ENCODE results near the gene SCIMP.
"Not testable (repeated sequence)": the region's sequence is repeated elsewhere in the genome, so short reads cannot be mapped to it uniquely, and the experiment has no call there.

The SCIMP gene

DNA sequence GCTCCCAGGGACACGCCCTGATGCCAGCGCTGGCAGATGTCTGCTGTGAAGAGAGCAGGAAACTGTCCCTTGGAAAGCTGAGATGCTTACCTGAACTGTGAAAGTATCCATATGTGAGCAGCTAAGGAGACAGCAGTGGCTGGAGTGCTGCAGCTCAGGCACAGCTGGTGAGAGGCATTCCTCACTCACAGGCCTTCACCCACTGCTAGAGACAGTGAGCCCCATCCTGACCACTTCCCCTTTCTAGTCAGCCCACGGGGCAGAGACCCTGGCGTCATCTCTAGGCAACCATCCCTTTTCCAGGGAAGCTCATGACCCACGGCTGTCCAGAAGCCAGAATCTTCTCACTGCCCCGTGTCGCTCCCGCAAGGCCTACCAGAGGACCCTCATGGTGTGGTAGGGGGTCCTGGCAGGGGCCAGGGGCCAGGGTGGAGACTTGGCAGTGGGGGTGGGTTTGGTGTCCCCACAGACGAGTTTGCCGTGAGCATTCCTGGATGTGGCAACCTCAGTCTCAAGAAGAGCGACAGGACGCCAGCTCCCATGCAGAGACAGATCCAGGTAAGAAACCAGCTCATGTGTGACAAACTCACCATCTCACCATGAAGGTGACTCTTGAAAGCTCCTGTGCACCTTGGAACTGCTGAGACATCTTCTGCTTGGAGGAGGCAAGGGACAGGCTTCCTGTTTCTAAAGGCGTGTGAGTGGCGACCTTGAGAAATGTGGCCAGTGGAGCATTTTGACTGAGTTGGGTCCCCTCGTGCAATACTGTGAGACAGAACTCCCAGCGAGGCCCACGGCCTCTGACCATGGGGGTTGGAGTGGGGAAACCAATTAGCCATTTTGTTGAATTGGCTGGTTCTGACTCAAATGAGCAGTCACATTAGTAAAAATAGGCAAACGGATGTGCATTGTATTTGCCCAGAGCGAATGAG lies at the start of gene SCIMP:
Gene SCIMP, minus strand, starts transcription at position 216 of the 932 bp plus-strand sequence. Its CDS starts 105 bp downstream, at position 111.
- in situ Hi-C loops (cut with MboI; ENCODE audit: low sequenced_read_pairs) = no loop called here

DNA sequence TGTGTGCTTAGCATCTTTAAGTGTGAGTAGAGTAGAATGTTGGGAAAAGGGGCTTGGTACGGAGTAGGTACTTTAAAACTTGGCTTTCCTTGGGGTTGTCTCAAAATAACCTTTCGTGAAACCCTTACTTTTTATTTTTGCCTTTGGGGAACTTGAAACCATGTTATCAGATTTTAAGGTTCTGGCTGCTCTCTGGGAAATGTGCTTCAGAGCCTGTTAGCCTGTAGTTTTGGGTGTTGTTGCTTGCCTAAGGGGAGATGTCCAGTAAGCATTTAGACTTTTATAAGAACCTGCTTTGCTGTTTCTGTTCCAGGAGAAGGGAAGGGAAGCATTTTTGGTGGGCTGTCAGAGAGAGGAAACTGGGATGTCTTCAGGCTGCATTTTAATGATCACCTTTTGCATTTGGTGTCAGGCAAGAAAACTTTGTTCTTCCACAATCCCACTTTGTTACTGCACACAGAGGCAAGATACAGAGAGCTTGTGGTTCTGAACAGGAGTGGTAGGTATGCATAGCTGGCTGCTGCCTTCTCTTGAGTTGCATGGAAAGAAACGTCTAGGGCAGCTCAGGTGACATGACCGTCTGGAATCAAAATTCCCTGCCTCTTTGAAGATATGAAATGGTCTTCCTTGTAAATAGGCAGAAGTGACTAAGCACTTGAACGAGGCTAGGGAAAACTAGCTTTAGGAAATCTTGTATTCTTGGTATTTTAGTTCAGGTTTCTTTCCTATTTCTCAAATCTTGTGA lies 49.1 kb upstream of the SCIMP start:
- in situ Hi-C loops (cut with MboI; ENCODE audit: low sequenced_read_pairs) = no loop called here

DNA sequence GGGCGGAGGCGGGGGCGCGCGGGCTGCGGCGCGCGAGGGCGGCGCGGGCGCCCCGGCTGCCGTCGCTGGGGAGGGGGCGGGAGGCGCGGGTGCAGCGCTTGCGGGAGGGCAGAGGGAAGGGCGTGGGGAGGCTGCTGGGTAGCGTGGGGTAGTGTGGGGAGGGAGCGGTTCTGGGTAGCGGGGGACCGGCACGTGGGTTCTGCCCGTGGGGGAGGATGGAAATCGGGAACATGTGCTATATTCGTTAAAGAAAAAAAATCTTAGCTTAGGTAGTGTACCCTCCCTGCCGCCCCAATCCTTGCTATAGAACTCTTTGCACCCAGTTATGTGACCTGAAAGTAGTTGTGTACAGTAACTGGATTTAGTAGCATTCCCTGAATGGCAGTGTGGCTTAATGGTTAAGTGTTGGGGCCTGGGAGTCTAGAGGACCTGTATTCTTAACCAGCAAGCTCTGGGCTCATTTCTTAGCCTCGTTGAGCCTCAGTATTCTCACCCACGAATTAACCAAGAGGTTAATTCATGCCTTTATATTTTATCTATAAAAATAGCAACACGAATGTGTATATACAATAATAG lies 48.1 kb upstream of the SCIMP start:
- in situ Hi-C loops (cut with MboI; ENCODE audit: low sequenced_read_pairs) = no loop called here

DNA sequence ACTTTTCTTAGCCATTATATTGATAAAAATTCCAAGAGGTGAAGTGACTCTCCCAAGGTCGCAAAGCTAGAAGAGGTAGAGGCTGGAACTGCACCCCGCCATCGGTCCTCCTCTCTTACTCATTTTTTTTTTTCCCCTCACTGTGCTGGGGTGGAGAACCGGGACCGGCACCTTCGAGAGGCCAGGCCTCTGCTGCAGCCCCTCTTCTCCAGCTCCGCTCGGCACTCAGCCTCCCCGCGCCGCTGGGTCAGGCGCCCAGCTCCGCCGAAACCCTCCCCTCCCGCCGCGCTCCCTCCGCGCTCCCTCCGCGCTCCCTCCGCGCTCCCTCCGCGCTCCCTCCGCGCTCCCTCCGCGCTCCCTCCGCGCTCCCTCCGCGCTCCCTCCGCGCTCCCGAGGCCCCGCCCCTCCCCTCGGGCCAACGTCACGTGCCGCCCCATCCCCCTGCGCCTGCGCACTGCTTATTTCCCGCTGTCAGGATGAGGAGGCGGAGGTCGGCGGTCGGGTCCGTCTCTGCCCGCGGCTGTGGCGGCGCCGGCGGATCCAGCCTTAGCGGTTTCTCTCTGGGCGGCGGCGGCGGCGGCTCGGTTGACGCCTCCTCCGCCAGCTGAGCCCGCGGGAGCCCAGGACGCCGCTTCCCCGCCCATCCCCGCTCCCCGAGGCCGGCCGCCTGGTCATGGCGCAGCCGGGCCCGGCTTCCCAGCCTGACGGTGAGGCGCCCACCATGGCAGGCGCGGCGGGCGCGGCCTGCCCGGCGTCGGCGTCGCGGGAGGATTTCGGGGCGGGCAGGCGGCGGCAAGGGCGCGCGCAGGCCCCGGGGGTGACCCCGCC lies 47.4 kb upstream of the SCIMP start, which contains the start of gene RABEP1:
Gene RABEP1, plus strand, starts transcription at position 471 of the 828 bp plus-strand sequence. Its CDS starts 203 bp downstream, at position 674.
- in situ Hi-C loops (cut with MboI; ENCODE audit: low sequenced_read_pairs) = no loop called here

DNA sequence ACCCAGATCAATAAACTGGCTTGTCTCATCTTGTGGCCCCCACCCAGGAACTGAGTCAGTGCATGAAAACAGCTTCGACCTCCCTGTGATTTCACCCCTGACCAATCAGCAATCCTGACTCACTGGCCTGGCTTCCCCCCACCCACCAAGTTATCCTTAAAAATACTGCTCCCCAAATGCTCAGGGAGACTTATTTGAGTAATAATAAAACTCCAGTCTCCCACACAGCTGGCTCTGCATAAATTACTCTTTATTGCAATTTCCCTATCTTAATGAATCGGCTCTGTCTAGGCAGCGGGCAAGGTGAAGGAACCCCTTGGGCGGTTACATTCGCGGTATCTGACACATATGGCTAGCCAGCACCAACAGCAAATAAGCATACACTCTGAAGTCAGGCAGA lies 37.7 kb upstream of the SCIMP start:
- in situ Hi-C loops (cut with MboI; ENCODE audit: low sequenced_read_pairs) = no loop called here

DNA sequence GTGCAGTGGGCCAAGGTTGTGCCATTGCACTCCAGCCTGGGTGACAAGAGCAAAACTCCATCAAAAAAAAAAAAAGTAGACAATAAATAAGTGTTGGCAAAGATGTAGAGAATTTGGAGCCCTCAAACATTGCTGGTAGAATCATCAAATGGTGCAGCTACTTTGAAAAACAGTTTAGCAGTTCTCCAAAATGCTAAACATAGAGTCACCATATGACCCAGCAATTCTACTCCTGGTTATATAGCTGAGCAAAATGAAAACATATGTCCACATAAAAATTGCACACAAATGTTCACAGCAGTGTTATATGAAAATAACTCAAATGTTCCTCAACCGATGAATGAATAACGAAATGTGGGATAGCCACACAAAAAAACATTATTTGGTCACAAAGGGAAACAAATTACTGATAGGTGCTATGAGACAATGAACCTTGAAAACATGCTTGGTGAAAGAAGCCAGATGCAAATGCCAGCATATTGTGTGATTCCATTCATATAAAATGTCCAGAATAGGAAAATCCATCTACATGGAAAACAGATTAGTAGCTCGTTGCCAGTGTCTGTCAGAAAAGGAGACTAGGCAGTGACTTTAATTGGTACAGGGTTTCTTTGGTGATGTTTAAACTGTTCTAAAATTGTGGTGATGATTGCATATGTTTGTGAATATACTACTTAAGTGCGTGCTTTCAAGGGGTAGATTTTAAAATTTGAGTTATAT lies 34.7 kb upstream of the SCIMP start:
- in situ Hi-C loops (cut with MboI; ENCODE audit: low sequenced_read_pairs) = no loop called here

DNA sequence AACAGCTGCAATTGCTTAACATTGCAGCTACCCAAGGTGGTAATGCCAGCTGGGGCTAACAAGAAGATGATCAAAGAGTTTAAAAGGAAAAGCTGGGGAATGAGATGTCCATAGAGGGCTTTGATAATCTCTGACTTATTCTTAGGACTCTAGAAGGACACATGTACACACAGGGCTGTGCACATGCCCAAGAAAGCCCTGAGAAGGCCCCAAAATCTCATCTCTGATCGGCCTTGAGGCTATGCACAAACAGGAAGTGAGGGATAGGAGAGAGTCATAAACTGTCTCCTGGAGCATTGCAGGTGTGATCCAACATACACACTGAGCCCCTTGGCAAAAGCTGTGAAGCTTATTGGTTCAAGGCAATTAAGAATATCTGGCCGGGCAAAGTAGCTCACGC lies 30.2 kb upstream of the SCIMP start:
- in situ Hi-C loops (cut with MboI; ENCODE audit: low sequenced_read_pairs) = no loop called here

DNA sequence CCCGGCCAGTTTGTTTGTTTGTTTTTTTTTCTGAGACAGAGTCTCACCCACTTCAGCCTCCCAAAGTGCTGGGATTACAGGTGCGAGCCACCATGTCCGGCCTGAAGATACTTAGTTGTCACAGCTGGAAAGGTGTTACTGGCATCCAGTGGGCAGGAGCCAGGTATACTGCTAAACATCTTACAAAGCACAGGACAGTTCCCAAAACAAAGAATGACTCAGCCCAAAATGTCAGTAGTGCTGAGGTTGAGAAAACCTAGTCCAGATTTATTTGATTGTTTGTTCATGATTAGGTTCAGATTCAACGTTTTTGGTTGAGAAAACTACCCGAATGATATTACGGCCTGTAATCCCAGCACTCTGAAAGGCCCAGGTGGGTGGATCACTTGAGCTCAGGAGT lies 28.8 kb upstream of the SCIMP start:
- in situ Hi-C loops (cut with MboI; ENCODE audit: low sequenced_read_pairs) = no loop called here

DNA sequence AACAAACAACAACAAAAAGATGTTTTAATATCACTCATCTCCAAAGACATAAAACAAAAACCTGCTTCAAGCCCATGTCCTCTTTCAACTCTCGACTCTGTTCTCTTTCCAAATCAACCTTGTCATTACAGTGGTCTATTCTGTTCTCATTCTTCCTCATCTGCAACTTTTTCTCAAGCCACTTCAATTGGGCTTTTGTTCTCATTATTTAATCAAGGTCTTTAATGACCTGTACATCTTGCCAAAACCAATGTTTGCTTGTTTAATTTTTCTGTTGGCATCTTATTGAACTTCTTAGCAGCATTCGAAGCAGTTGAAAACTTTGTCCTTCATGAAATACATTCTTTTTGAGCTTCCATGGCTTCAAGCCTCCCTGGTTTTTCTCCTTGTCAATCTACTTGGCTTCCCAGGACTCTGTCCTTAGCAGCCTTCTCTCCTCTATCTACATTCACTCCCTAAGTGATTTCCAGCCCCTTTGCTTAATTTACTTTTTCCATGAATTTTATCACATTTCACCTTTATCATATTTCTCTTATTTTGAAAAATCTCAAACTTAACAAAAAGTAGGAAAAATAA lies 27.8 kb upstream of the SCIMP start:
- in situ Hi-C loops (cut with MboI; ENCODE audit: low sequenced_read_pairs) = no loop called here

DNA sequence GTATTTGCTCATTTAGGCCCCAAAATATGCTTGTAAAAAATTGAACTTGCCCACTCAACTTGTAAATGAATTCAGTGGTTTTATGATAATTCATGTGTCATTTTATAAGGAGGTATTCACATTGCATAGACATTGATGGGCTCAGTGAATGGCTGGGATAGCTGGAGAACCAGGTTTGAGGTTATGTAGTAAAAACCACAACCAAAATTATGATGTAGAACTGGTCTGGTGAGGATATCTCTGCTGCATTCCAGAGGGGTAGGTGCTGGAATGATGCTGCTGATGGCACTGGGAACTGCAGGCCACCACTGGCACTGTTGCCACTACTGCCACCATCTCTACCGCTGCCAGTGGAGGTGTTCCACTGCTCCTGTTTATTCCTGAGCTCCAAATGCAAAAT lies 25.9 kb upstream of the SCIMP start:
- in situ Hi-C loops (cut with MboI; ENCODE audit: low sequenced_read_pairs) = no loop called here

DNA sequence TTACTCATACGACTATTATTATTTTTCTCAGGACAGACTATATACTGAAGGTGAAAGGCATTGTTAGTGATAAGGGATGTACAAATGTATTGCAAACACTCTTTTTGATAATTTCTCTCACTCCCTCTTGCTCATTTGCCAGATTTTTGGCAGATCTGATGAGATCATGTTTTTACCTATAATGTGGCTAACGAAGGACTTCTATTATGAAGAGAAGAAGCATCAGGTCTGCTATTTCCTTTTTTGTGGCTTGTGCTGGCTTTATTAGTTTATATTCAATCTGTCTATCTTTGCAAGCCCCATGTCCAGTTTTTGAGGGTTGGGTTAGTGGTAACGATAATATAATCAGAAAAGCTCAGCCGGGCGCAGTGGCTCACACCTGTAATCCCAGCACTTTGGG lies 22.5 kb upstream of the SCIMP start:
- in situ Hi-C loops (cut with MboI; ENCODE audit: low sequenced_read_pairs) = no loop called here

DNA sequence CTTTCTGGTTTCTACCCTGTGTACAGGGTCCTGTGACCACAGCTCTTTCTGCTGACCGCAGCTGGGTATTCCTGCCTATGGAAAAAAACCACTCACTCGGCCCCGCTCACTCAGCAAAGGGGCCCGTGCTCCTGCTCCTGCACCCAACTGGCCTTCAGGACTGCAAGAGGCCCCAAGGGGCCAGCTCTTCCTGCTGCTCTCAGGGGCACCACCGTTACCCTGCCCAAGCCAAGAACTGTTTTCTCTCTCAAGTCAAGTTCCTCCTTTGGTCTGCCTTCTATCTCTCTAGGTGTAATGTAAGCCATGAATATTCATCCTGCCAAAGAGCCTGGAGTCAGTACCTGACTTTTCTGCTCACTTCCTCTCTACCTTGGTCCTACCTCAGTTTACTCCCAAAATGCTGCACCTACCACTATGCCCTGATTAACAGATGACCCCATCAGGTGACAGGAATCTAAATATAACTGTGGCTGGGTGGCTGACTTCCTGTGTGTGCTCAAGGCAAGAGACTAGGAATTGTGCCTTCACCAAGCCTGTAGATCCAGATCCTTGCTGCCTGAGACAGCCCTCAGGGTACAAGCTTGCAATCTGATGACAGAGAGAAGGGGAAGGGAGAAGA lies 20.4 kb upstream of the SCIMP start:
- in situ Hi-C loops (cut with MboI; ENCODE audit: low sequenced_read_pairs) = no loop called here

DNA sequence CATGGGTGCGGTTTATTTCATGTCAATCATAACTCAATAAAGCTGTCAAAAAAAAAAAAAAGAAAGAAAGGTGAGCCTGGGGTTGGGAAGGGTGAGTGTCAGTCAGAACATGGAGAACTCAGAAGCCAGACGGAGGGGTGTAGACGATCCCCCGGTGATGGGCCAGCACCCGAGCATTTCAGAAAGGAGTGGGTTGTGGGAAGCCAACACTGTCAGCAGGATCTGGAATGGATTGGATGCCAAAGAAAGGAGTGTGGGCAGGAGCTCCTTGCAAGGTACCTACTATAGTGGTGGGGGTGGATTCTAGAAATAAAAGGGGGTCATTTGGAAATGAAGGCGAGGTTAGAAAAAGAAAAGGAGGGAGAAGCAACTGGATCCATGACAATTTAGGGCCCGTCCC lies 19.8 kb upstream of the SCIMP start:
- in situ Hi-C loops (cut with MboI; ENCODE audit: low sequenced_read_pairs) = no loop called here

DNA sequence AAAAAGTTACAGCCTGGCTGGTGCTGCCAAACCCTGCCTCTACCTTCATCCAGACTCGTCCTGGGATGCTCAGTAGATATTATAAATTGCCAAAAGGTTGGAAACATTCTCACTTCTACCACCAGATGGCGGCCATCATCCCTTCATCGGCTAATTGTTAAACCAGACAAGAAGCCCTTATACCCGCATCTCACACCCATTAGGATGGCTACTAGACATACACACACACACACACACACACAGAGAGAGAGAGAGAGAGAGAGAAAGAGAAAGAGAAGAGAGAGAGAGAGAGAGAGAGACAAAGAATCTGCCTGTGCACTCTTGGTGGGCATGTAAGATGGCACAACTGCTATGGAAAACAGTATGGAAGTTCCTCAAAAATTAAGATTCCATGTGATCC lies 15.0 kb upstream of the SCIMP start:
- in situ Hi-C loops (cut with MboI; ENCODE audit: low sequenced_read_pairs) = no loop called here

DNA sequence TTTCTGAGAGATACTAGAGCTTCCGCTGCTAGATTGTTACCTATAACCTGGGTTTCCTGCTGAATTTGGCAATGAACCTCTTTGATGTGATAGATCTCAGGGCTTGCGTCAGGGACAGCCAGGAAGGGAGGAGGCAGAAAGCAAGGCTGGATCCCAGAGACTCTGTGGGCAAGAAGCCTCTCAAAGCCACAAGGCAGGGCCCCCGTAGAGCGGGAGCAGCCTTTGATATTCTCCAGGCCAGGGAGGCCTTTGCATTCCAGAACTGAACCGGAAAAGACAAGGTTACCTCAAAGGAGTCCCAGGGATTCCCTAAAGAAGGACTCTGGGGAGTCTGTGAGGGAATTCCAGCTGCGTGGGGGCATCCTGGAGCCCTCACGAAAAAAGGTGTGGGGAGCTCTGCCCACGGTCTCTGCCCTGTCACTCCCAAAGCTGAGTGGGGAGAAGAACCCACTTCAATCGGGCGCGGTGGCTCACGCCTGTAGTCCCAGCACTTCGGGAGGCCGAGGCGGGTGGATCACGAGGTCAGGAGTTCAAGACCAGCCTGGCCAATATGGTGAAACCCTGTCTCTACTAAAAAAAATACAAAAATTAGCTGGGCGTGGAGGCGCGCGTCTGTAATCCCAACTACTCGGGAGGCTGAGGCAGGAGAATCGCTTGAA lies 14.3 kb upstream of the SCIMP start:
- in situ Hi-C loops (cut with MboI; ENCODE audit: low sequenced_read_pairs) = no loop called here

DNA sequence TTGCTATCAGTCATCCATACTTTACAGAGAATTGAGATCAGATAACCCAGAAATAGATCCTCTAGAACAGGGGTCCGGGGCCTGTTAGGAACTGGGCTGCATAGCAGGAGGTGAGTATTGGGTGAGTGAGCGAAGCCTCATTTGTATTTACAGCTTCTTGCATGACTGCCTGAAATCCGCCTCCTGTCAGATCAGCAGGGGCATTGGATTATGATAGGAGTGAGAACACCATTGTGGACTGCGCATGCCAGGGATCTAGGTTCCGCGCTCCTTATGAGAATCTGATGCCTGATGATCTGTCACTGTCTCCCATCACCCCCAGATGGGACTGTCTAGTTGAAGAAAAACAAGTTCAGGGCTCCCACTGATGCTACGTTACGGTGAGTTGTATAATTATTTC lies 13.0 kb upstream of the SCIMP start:
- in situ Hi-C loops (cut with MboI; ENCODE audit: low sequenced_read_pairs) = no loop called here

DNA sequence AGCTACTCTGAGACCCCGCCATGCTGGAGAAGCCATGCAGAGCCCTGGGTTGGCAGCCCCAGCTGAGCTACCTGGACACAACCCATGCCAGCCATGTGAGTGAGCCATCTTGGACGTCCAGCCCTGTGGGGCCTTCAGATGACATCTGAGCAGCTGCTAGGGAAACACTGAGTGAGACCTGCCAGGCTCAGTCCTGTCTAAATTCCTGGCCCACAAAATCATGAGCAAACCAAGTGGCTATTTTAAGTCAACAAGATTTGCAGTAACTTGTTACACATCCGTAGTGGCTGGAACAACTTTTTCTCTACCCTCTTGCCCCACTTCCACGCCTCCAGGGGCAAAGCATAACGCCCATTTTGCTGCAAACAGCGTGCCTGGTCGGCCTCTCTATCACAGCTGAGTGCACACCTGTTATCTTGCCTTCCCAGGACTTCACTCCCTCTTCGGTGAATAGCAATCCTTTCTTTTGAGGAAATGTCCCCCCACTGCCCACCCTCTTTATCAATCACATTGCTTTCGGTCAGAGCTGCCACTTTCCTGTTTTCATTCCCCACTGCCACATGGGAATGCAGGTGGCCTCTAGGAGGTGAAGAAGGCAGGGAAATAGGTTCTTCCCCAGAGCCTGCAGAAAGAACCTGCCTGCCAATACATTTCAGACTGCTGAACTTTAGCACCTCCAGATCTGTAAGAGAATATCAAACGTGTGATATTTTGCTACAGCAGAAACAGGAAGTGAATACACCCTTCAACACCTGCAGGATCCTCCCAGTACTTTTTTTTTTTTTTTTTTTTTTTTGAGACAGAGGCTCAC lies 7.4 kb upstream of the SCIMP start:
- in situ Hi-C loops (cut with MboI; ENCODE audit: low sequenced_read_pairs) = no loop called here

DNA sequence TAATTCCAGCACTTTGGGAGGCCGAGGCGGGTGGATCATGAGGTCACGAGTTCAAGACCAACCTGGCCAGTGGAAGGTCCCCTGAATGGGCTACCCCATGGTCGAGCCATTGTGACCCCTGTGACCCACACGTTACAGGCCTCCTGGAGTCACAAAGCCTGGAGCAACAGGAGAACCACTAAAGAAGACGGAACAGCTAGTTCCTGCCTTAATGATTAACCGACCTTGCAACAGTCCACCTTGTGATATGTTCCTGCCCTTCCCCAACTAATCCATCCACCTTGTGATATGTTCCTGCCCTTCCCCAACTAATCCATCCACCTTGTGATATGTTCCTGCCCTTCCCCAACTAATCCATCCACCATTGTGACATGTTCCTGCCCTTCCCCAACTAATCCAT lies 5.1 kb upstream of the SCIMP start:
- in situ Hi-C loops (cut with MboI; ENCODE audit: low sequenced_read_pairs) = not testable (repeated sequence)

Data from HL-60/S4 (cell line).